K562 treated with DMSO at 1 percent for 12 hours (cell line): Measurements from ENCODE around the gene ITGB4. TPM values are rescaled to one million over a fixed set of nuclear protein-coding genes. Genes with fewer than 3 reads are reported as not detected.

ENCODE experiments used
- total RNA-seq: library from RNA; unstranded; fragments of 300-600 nt; gene quantifications from 2 replicates; pipeline ENCODE4 v1.2.3, GENCODE V29; 2022; ENCODE audit not compliant: insufficient read depth

Gene ITGB4
- 0.84 and 9.1 TPM in 2 replicates for total RNA-seq

GRCh38 chr17:75720656-75721462, at the start of gene ITGB4:
ITGB4 (plus strand) TSS chr17:75721459; CDS start chr17:75724704, 3,245 bp downstream.

GRCh38 chr17:75764711-75765421, 43.6 kb downstream of the ITGB4 start, which contains the start of gene GALK1:
GALK1 (minus strand) TSS chr17:75765192; CDS start chr17:75765136, 56 bp downstream.

GRCh38 chr17:75784473-75785015, 63.3 kb downstream of the ITGB4 start, which contains the start of gene UNK:
UNK (plus strand) TSS chr17:75784806; CDS start chr17:75784881, 75 bp downstream.

Other genes starting within 250 kb of the ITGB4 start
- gene CASKIN2, start 205.9 kb upstream of the ITGB4 start, total RNA-seq: 3.5 and 6.5 TPM in 2 replicates
- 32.7 and 48.8 TPM in 2 replicates for gene TSEN54, start 204.9 kb upstream of the ITGB4 start, total RNA-seq
- 20.9 and 40.9 TPM in 2 replicates for gene LLGL2, start 195.8 kb upstream of the ITGB4 start, total RNA-seq
- 0.31 and 3.8 TPM in 2 replicates for gene MYO15B, start 133.7 kb upstream of the ITGB4 start, total RNA-seq
- gene SMIM5, start 88.0 kb upstream of the ITGB4 start, total RNA-seq: 1.3 TPM in 1 of 2 replicates, not detected in the other
- 17.5 and 25.8 TPM in 2 replicates for gene RECQL5, start 54.3 kb upstream of the ITGB4 start, total RNA-seq
- gene SAP30BP, start 54.1 kb upstream of the ITGB4 start, total RNA-seq: 55.4 and 61.6 TPM in 2 replicates
- gene GALK1, start 43.7 kb downstream of the ITGB4 start, total RNA-seq: 52.5 and 77.1 TPM in 2 replicates
- 18.5 and 42.1 TPM in 2 replicates for gene UNK, start 63.3 kb downstream of the ITGB4 start, total RNA-seq
- 63.4 and 90.9 TPM in 2 replicates for gene UNC13D, start 122.9 kb downstream of the ITGB4 start, total RNA-seq
- gene WBP2, start 133.9 kb downstream of the ITGB4 start, total RNA-seq: 134 and 171 TPM in 2 replicates
- 3.2 and 3.4 TPM in 2 replicates for gene TRIM47, start 157.1 kb downstream of the ITGB4 start, total RNA-seq
- 17.7 and 29.8 TPM in 2 replicates for gene TRIM65, start 175.5 kb downstream of the ITGB4 start, total RNA-seq
- 90.0 and 95.5 TPM in 2 replicates for gene MRPL38, start 183.4 kb downstream of the ITGB4 start, total RNA-seq
- 3.3 and 6.5 TPM in 2 replicates for gene FBF1, start 219.6 kb downstream of the ITGB4 start, total RNA-seq